Heart left ventricle (tissue), 16 donors: ENCODE data around the gene GORAB. TPM values are rescaled to one million over a fixed set of nuclear protein-coding genes. Genes with fewer than 3 reads are reported as not detected.

Experiments used
- ATAC-seq, 4 donors: fragments of 200-7000 bp; cut with Tn5 transposase; one replicate each; pipeline ENCODE4 v1.9.1; 2020 to 2022; ENCODE audit warnings: moderate library complexity in 4 of 4, mild to moderate bottlenecking in 3 of 4, moderate number of reproducible peaks in 1 of 4
- DNase-seq, 5 donors: peaks; one replicate each; pipeline ENCODE4 v3.0.0-alpha.2; 2020
- H3K27ac ChIP-seq, 12 donors: fragments of 200-600 bp; sonication (generic) in 4 of 12; one replicate each; pipeline versions ENCODE4 v1.5.0 to v1.8.0; 2016 to 2022; ENCODE audit warnings: mild to moderate bottlenecking in 2 of 12
- H3K27me3 ChIP-seq, 9 donors: fragments of 200-600 bp; sonication (generic) in 2 of 9; one replicate each; pipeline versions ENCODE4 v1.5.1 to v1.8.0; 2016 to 2022; ENCODE audit warnings: mild to moderate bottlenecking in 3 of 9
- H3K36me3 ChIP-seq, 9 donors: fragments of 200-600 bp; sonication (generic) in 2 of 9; one replicate each; pipeline versions ENCODE4 v1.5.0 to v1.8.0; 2018 to 2022; ENCODE audit warnings: mild to moderate bottlenecking in 2 of 9
- H3K4me1 ChIP-seq, 12 donors: fragments of 200-600 bp; sonication (generic) in 4 of 12; one replicate each; pipeline versions ENCODE4 v1.5.0 to v1.8.0; 2016 to 2022; ENCODE audit warnings: mild to moderate bottlenecking in 3 of 12
- H3K4me3 ChIP-seq, 12 donors: fragments of 200-600 bp; sonication (generic) in 4 of 12; one replicate each; pipeline versions ENCODE4 v1.5.0 to v1.8.0; 2017 to 2022; ENCODE audit warnings: mild to moderate bottlenecking in 9 of 12, moderate library complexity in 4 of 12
- H3K9me3 ChIP-seq, 12 donors: fragments of 200-600 bp; sonication (generic) in 4 of 12; one replicate each; pipeline versions ENCODE4 v1.5.0 to v1.8.0; 2016 to 2022; ENCODE audit warnings: mild to moderate bottlenecking in 1 of 12
- POLR2A ChIP-seq, 2 donors: fragments of 450-650 bp; IDR thresholded peaks; one replicate each; pipeline ENCODE4 v1.6.1; 2017; ENCODE audit warnings: antibody characterized with exemption in 2 of 2, mild to moderate bottlenecking in 2 of 2, moderate library complexity in 2 of 2
- WGBS, 4 donors: extraction: QIAGEN DNeasy Blood & Tissue Kit in 2 of 4; methylation state at CpG; one replicate each; pipeline versions ENCODE4 v1.1.5 to v1.1.7; 2013 to 2018; 5-methylcytosine and 5-hydroxymethylcytosine counted together
- intact Hi-C, 10 donors: fragments of 100-400 bp; cut with DNase I; formaldehyde crosslinking; loops; one replicate each; pipeline versions ENCODE4 v1.11.1 to v1.14.2; 2022
- polyA plus RNA-seq, 2 donors: library from polyadenylated mRNA; stranded (reverse); fragments of 200-250 nt; gene quantifications; one replicate each; pipeline ENCODE4 v1.2.3, GENCODE V29; 2013
- total RNA-seq, 9 donors: library from RNA; depleted of rRNA in 2 of 9; stranded (reverse); fragments of >200 nt in 2 of 9; fragmentation: NEBNext Ultra II Directional in 3 of 9; extraction: Animal tissue kit (Norgen Biotek cat#: 25700) in 3 of 9; gene quantifications; one replicate each; pipeline versions ENCODE4 v1.1.0 to v1.2.4, GENCODE V29; 2016 to 2023
- TF ChIP-seq, protein P1 (sequence below), 12 donors: fragments of 200-600 bp; sonication (generic) in 4 of 12; IDR thresholded peaks; one replicate each; pipeline versions ENCODE4 v1.5.0 to v1.8.0; 2018 to 2022; ENCODE audit warnings: antibody characterized with exemption in 12 of 12, mild to moderate bottlenecking in 5 of 12
- donor health status: ischemic (EF 13 %, LVEDD 7.1; RV severe dilation, severe dysfunction).
- donor health status: healthy with polysubstance abuse.
- donor health status: DM: no; HTN: yes; CAD: no.
- donor health status: DM: no; HTN: no; CAD: no.
- donor health status: ischemic (EF 25% LVEDD 6.9; RV normal size, moderate dysfunction).
- donor health status: ischemic (EF 25% LVEDD 5.7; RV mildly dilated, moderate dysfunction).
- donor health status: healthy.
- donor health status: DM: yes; HTN: yes; CAD: no.
- donor health status: ischemic (EF 35%, LVEDD 5.7; RV mildly dilated, moderate dysfunction).
- donor health status: nonischemic (EF 11% LVEDD 7.7; RV severe dilation, severe dysfunction).
- donor health status: DM: yes; HTN: yes; CAD: no.
- donor health status: PGD.
- donor health status: ischemic (EF 29% LVEDD 5.4; RV normal size, mild dysfunction).
- donor health status: nonischemic (EF 23%, LVEDD 6.1; RV moderate dilation, normal function).

The GORAB gene
- total and polyA plus RNA-seq, 11 donors: 4.7 to 15.5 (median 7.3) TPM

DNA sequence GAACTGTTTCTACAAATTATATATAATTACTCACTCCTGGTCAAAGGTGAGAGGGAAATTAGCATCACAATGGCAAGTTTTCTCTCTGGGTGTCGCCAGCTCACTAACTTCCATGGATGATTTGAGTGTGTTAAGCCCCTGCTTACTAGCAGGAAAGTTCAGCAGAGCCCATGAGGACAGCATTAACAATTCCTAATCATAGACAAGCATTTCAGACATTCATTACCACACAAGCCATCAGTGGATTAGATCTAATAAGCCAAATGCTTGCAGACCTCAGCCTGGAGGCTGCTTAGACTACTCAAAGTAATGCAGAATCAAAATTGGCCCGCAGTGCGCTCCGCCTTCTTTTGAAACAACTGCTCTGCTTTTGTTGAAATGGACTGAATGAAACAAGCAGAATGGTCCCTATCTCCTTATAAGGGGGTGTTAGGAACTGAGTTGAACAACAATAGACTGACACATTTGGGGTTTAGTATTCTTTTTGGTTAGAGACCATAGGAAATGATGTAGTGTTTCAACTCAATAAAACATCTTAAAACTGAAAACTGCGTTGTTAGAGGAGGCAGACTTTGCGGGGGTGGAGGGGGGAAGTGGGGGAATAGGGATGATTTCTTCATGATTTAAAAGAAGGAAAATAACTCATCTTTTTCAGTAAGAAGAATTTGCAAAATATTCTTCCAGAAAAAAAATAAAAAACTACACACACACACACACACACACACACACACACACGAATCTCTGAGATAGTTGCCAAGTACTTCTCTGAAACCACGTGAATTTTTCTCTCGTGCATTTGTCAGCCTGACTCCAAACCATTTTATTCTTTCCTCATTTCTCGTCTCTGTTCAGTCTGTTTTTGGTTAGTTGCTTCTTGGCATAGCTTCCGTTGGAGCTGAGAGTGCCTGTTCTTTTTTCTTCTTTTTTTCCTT is 54.6 kb downstream of the GORAB start:
- intact Hi-C loops: no loop called here
- Histone ChIP-seq H3K27me3 (no peaks in the 10 kb centered on the region), H3K4me3 (peak overlapping the region in 7 of 12 donors; percentile 5 to 38 (median 16)), H3K27ac (peak overlapping the region in 6 of 12 donors; percentile 5 to 67 (median 50)), H3K36me3 (no peaks in the 10 kb centered on the region), H3K4me1 (peaks cover 0 to 20% (median 0%) of the 10 kb centered on the region in 12 donors), H3K9me3 (no peaks in the 10 kb centered on the region)
- TF ChIP-seq, protein P1, sequence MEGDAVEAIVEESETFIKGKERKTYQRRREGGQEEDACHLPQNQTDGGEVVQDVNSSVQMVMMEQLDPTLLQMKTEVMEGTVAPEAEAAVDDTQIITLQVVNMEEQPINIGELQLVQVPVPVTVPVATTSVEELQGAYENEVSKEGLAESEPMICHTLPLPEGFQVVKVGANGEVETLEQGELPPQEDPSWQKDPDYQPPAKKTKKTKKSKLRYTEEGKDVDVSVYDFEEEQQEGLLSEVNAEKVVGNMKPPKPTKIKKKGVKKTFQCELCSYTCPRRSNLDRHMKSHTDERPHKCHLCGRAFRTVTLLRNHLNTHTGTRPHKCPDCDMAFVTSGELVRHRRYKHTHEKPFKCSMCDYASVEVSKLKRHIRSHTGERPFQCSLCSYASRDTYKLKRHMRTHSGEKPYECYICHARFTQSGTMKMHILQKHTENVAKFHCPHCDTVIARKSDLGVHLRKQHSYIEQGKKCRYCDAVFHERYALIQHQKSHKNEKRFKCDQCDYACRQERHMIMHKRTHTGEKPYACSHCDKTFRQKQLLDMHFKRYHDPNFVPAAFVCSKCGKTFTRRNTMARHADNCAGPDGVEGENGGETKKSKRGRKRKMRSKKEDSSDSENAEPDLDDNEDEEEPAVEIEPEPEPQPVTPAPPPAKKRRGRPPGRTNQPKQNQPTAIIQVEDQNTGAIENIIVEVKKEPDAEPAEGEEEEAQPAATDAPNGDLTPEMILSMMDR (IDR thresholded peaks at IDR 0.05): no peak
- TF ChIP-seq POLR2A (IDR thresholded peaks at IDR 0.05): no peak
- ATAC-seq (peak in 3 of 4 donors; percentile 41 to 76 (median 50)), DNase-seq (peak in 4 of 5 donors; percentile 26 to 61 (median 40))
- 53 to 63% (median 54%) methylated on average over 11 of the region's 11 CpGs for WGBS, 4 donors

- intact Hi-C loops: no loop called here
- Histone ChIP-seq H3K9me3 (no peaks in the 10 kb centered on the region), H3K36me3 (no peaks in the 10 kb centered on the region), H3K27me3 (peaks cover 0 to 3% (median 0%) of the 10 kb centered on the region in 9 donors), H3K27ac (peak overlapping the region in 5 of 12 donors; percentile 33 to 51 (median 49)), H3K4me1 (peaks cover 0 to 20% (median 0%) of the 10 kb centered on the region in 12 donors), H3K4me3 (peak overlapping the region in 6 of 12 donors; percentile 5 to 38 (median 19))
- no peak for DNase-seq
- 79 to 91% (median 86%) methylated on average over 4 of the region's 4 CpGs for WGBS, 4 donors
- peak in 2 of 4 donors; percentile 32 to 45 for ATAC-seq
- no peak for TF ChIP-seq POLR2A (IDR thresholded peaks at IDR 0.05)
- TF ChIP-seq, protein P1 (IDR thresholded peaks at IDR 0.05): no peak
These were observed 55.3 kb downstream of the GORAB start for GRCh38 chr1:170587253-170587593.

GRCh38 chr1:170590921-170591705 is 59.1 kb downstream of the GORAB start:
- H3K9me3 ChIP-seq: peaks cover 0 to 8% (median 1%) of the 10 kb centered on the region in 12 donors
- no peak for DNase-seq
- no peak overlapping the region for H3K27ac ChIP-seq
- no peak for ATAC-seq
- peaks cover 0 to 3% (median 0%) of the 10 kb centered on the region in 9 donors for H3K27me3 ChIP-seq
- WGBS, 4 donors: 52 to 60% (median 56%) methylated on average over 13 of the region's 13 CpGs
- TF ChIP-seq, protein P1 (IDR thresholded peaks at IDR 0.05): no peak
- no peak for TF ChIP-seq POLR2A (IDR thresholded peaks at IDR 0.05)
- H3K4me3 ChIP-seq: no peak overlapping the region
- intact Hi-C loops: no loop called here
- no peaks in the 10 kb centered on the region for H3K36me3 ChIP-seq
- peaks cover 0 to 16% (median 0%) of the 10 kb centered on the region in 12 donors for H3K4me1 ChIP-seq
